ENCODE data around the gene MYCL. TPM values are rescaled to one million over a fixed set of nuclear protein-coding genes. Genes with fewer than 3 reads are reported as not detected.

MYCL gene
- total RNA-seq, 1 experiment from 2014 or later: 31.0 TPM

GRCh38 chr1:39922251-39922688, 20.6 kb upstream of the MYCL start (continued):
- TF ChIP-seq CTCF (IDR thresholded peaks at IDR 0.05): no peak
- no peak for TF ChIP-seq ZSCAN18 (CRISPR knock-in tag; IDR thresholded peaks at IDR 0.05)
- no peak for TF ChIP-seq PRDM15 (CRISPR knock-in tag; IDR thresholded peaks at IDR 0.05)
- TF ChIP-seq E2F1 (CRISPR knock-in tag; IDR thresholded peaks at IDR 0.05): no peak
- TF ChIP-seq MLX (CRISPR knock-in tag; IDR thresholded peaks at IDR 0.05): no peak

- ChIA-PET POLR2A (interaction anchor here (0.6 to 2.8 kb wide), 6 partner anchors 18 to 120 kb away, joined by 3 to 19 read pairs (median 4); partner anchors contain the start of genes MFSD2A and MYCL), CTCF (interaction anchor here (0.5 to 5.9 kb wide), 64 partner anchors 8 to 419 kb away, joined by 3 to 144 read pairs (median 5); partner anchors contain the start of genes CAP1, MFSD2A, MYCL and PPIE)
- Mint-ChIP-seq H3K4me1 (peaks cover 30% of the 10 kb centered on the region), H3K9me3 (no peaks in the 10 kb centered on the region), H3K27ac (no peak overlapping the region), H3K4me3 (no peak overlapping the region), H3K27me3 (ENCODE audit: low read depth) (peaks cover 6% of the 10 kb centered on the region; the same call in 1 of the 2 replicates), H3K36me3 (no peaks in the 10 kb centered on the region)
- TF ChIP-seq ATF6 (CRISPR knock-in tag; IDR thresholded peaks at IDR 0.05): no peak
- TF ChIP-seq CTCF (IDR thresholded peaks at IDR 0.05): peak; percentile 54; the same call in 1 of the 2 replicates
- peak; percentile 78 for ATAC-seq
- DNase-seq (ENCODE audit: low spot score): peak; percentile 61
Measured at GRCh38 chr1:39919545-39919944, 17.8 kb upstream of the MYCL start.

- Mint-ChIP-seq H3K4me1 (peaks cover 24% of the 10 kb centered on the region), H3K9me3 (no peaks in the 10 kb centered on the region), H3K36me3 (no peaks in the 10 kb centered on the region), H3K27me3 (ENCODE audit: low read depth) (no peaks in the 10 kb centered on the region), H3K4me3 (no peak overlapping the region), H3K27ac (peak overlapping the region; percentile 57; the same call in 1 of the 2 replicates)
- peak; percentile 30 for DNase-seq (ENCODE audit: low spot score)
- ChIA-PET POLR2A (interaction anchor here (1.1 to 2.8 kb wide), 2 partner anchors 16 to 19 kb away, joined by 3 to 19 read pairs; partner anchors contain the start of gene MYCL), CTCF (interaction anchor here (0.6 to 5.9 kb wide), 18 partner anchors 12 to 456 kb away, joined by 3 to 110 read pairs (median 4); partner anchors contain the start of genes MFSD2A, MYCL and SMAP2)
- ATAC-seq: peak; percentile 14
- no peak for TF ChIP-seq ZBTB21 (CRISPR knock-in tag; IDR thresholded peaks at IDR 0.05; ENCODE audit: borderline replicate concordance)
- no peak for TF ChIP-seq AFF4 (CRISPR knock-in tag; IDR thresholded peaks at IDR 0.05; ENCODE audit: borderline replicate concordance)
- no peak for TF ChIP-seq SMAD4 (CRISPR knock-in tag; IDR thresholded peaks at IDR 0.05)
- TF ChIP-seq ATF2 (CRISPR knock-in tag; IDR thresholded peaks at IDR 0.05; ENCODE audit: borderline replicate concordance, low read depth): no peak
- no peak for TF ChIP-seq HMGA2 (CRISPR knock-in tag; IDR thresholded peaks at IDR 0.05)
Measured at GRCh38 chr1:39917825-39918224, 16.1 kb upstream of the MYCL start.
